Osteoblast (primary cell): Measurements from ENCODE around the gene PCDH15. TPM values are rescaled to one million over a fixed set of nuclear protein-coding genes. Genes with fewer than 3 reads are reported as not detected.

ENCODE experiments used
- DNase-seq: peaks from one replicate; pipeline ENCODE4 v3.0.0; 2011; ENCODE audit warnings: low spot score, mixed read lengths; ENCODE audit not compliant: insufficient read length; ENCODE audit errors: missing footprints
- H2AFZ ChIP-seq: 2 replicates; pipeline ENCODE4 v1.6.0; 2011; ENCODE audit warnings: mild to moderate bottlenecking, low read length
- H3K27ac ChIP-seq: 2 replicates; pipeline ENCODE4 v1.5.1; 2011; ENCODE audit warnings: mild to moderate bottlenecking, low read depth, low read length, moderate library complexity
- H3K27me3 ChIP-seq: 2 replicates; pipeline ENCODE4 v1.6.0; 2012; ENCODE audit warnings: mild to moderate bottlenecking, control low read depth, inconsistent platforms, low read length, moderate library complexity; ENCODE audit not compliant: insufficient read depth
- H3K36me3 ChIP-seq: 2 replicates; pipeline ENCODE4 v1.5.1; 2011; ENCODE audit warnings: mild to moderate bottlenecking, low read length, control low read depth, moderate library complexity; ENCODE audit not compliant: insufficient read depth
- H3K4me1 ChIP-seq: 2 replicates; pipeline ENCODE4 v1.5.1; 2011; ENCODE audit warnings: mild to moderate bottlenecking, low read length, control low read depth, moderate library complexity; ENCODE audit not compliant: insufficient read depth
- H3K4me2 ChIP-seq: 2 replicates; pipeline ENCODE4 v1.6.0; 2011; ENCODE audit warnings: mild to moderate bottlenecking, low read length; ENCODE audit not compliant: insufficient read depth
- H3K4me3 ChIP-seq: fragments of 200-600 bp; sonication (generic); 3 replicates; pipeline ENCODE4 v1.5.1; 2012; ENCODE audit warnings: mild to moderate bottlenecking, low read length, inconsistent platforms; ENCODE audit not compliant: insufficient read depth
- H3K79me2 ChIP-seq: 2 replicates; pipeline ENCODE4 v1.6.0; 2012; ENCODE audit warnings: mild to moderate bottlenecking, low read length, control low read depth, inconsistent platforms; ENCODE audit not compliant: insufficient read depth
- H3K9me3 ChIP-seq: 2 replicates; pipeline ENCODE4 v1.5.1; 2011; ENCODE audit warnings: low read depth, low read length, control low read depth
- H4K20me1 ChIP-seq: 2 replicates; pipeline ENCODE4 v1.6.0; 2012; ENCODE audit warnings: mild to moderate bottlenecking, low read length, control low read depth; ENCODE audit not compliant: insufficient read depth
- total RNA-seq: library from RNA; depleted of rRNA; stranded (reverse); fragments of >200 nt; gene quantifications from 2 replicates; pipeline ENCODE4 v1.2.3, GENCODE V29; 2012
- TF ChIP-seq, protein P1 (sequence below): IDR thresholded peaks from 2 replicates; pipeline ENCODE4 v1.5.1; 2011; ENCODE audit warnings: mild to moderate bottlenecking, low read depth, low read length, moderate library complexity; ENCODE audit errors: extremely low read depth

The PCDH15 gene
- total RNA-seq, 1 donor: not detected

DNA sequence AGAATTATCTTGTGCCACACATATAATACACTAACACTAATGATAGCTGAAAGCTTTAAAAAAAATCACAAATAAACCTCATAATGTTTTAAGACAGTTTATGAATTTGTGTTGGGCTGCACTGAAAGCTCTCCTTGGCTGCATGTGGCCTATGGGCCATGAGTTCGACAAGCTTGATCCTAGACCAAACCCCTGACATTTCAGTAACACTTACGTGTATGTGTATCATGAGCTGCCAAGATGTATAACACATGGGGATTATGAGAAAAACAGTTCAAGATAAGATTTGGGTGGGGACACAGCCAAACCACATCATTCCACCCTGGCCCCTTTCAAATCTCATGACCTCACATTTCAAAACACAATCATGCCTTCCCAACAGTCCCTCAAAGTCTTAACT lies 823.8 kb downstream of the PCDH15 start:
- H3K27ac ChIP-seq: no peak overlapping the region
- no peak for DNase-seq
- H3K79me2 ChIP-seq: no peaks in the 10 kb centered on the region
- H3K27me3 ChIP-seq: no peaks in the 10 kb centered on the region
- H3K9me3 ChIP-seq: no peaks in the 10 kb centered on the region
- no peaks in the 10 kb centered on the region for H4K20me1 ChIP-seq
- H3K4me3 ChIP-seq: no peak overlapping the region
- no peaks in the 10 kb centered on the region for H3K4me1 ChIP-seq
- H3K36me3 ChIP-seq: no peaks in the 10 kb centered on the region
- no peak overlapping the region for H3K4me2 ChIP-seq
- TF ChIP-seq, protein P1, sequence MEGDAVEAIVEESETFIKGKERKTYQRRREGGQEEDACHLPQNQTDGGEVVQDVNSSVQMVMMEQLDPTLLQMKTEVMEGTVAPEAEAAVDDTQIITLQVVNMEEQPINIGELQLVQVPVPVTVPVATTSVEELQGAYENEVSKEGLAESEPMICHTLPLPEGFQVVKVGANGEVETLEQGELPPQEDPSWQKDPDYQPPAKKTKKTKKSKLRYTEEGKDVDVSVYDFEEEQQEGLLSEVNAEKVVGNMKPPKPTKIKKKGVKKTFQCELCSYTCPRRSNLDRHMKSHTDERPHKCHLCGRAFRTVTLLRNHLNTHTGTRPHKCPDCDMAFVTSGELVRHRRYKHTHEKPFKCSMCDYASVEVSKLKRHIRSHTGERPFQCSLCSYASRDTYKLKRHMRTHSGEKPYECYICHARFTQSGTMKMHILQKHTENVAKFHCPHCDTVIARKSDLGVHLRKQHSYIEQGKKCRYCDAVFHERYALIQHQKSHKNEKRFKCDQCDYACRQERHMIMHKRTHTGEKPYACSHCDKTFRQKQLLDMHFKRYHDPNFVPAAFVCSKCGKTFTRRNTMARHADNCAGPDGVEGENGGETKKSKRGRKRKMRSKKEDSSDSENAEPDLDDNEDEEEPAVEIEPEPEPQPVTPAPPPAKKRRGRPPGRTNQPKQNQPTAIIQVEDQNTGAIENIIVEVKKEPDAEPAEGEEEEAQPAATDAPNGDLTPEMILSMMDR: no peak
- no peak overlapping the region for H2AFZ ChIP-seq

DNA sequence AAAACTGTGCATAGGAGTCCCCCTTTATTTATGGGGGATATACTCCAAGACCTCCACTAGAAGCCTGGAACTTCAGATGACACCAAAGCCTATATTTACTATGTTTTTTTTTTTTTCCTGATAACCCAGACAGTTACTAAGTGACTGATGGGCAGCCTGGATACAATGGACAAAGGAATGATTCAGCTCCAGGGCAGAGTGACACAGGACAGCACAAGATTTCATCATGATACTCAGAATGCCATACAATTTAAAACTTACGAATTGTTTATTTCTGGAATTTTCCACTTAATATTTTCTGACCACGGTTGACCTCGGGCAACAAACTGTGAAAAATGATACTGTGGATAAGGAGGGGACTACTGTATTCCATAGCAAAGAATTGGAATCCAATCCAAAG lies 843.6 kb downstream of the PCDH15 start:
- TF ChIP-seq, protein P1: no peak
- no peak overlapping the region for H2AFZ ChIP-seq
- H3K4me2 ChIP-seq: no peak overlapping the region
- H3K27ac ChIP-seq: no peak overlapping the region
- H3K36me3 ChIP-seq: no peaks in the 10 kb centered on the region
- no peaks in the 10 kb centered on the region for H4K20me1 ChIP-seq
- H3K27me3 ChIP-seq: no peaks in the 10 kb centered on the region
- H3K79me2 ChIP-seq: no peaks in the 10 kb centered on the region
- no peak overlapping the region for H3K4me3 ChIP-seq
- DNase-seq: no peak
- no peaks in the 10 kb centered on the region for H3K9me3 ChIP-seq
- H3K4me1 ChIP-seq: no peaks in the 10 kb centered on the region

DNA sequence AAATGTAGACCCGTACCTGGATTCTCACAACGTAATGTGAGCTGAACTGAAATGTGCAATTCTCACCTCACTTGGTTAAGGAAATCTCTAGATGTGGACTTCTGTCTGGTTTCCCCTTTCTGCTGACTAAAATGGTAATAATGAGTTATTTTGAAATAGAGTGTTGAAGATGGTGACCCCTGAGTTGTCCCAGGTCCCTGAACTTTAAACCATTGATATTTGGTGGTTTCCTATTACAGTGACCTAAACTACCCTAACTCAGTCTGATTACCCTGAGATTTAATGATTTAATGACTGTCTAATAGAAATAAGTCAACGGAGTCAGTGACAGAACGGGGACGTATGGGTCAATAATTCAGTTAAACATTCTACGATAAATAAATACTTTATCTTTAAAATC lies 845.9 kb downstream of the PCDH15 start:
- no peaks in the 10 kb centered on the region for H3K4me1 ChIP-seq
- no peaks in the 10 kb centered on the region for H3K27me3 ChIP-seq
- no peak overlapping the region for H3K4me3 ChIP-seq
- no peak for DNase-seq
- TF ChIP-seq, protein P1: no peak
- no peak overlapping the region for H3K27ac ChIP-seq
- no peaks in the 10 kb centered on the region for H3K79me2 ChIP-seq
- H3K36me3 ChIP-seq: no peaks in the 10 kb centered on the region
- no peak overlapping the region for H2AFZ ChIP-seq
- no peak overlapping the region for H3K4me2 ChIP-seq
- H3K9me3 ChIP-seq: no peaks in the 10 kb centered on the region
- no peaks in the 10 kb centered on the region for H4K20me1 ChIP-seq

DNA sequence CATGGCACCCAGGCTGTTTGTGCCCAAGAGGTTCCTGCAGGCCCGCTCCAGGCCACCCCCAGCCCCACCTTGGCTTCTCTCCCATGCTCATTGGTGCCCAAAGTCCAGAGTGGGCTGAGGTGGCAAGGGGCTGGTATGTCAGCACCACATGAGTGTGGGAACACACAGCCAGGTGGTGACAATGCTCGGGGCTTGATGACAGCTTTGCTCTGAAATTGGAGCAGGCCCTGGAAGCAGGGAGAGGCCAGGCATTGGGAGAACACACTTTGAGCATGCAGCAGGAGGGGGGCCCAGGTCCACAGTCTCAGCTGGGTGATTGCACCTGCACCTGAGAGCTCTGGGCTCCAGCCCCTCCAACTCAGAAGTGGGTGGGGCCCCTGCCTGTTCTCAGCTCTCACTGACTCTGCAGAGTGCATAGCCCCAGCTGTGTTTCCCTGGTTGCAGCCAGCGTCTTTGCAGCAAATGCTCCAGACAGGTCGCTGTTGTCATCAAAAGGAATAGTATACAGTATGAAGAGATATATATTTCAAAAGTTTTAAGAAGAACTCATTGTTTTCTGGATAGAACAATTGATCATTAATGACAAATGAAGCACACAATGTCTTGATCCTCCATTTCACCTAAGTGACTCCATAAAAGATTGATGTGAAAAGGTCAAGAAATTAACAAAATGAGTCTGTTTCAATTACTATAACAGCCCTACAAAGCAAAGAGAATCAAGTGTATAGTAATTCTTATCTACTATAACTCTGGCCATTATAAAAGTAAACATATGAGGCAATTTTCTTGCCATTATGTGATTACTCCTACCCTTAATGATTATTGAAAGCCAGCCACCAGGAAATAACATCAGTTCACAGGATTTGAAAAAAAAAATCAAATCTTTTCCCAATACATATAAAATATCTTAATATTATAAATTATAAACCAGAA lies 848.1 kb downstream of the PCDH15 start:
- H3K27me3 ChIP-seq: no peaks in the 10 kb centered on the region
- no peak overlapping the region for H3K4me2 ChIP-seq
- TF ChIP-seq, protein P1: no peak
- no peaks in the 10 kb centered on the region for H3K4me1 ChIP-seq
- H3K79me2 ChIP-seq: no peaks in the 10 kb centered on the region
- no peaks in the 10 kb centered on the region for H3K36me3 ChIP-seq
- DNase-seq: no peak
- no peak overlapping the region for H2AFZ ChIP-seq
- H3K4me3 ChIP-seq: no peak overlapping the region
- H3K9me3 ChIP-seq: peaks cover 4% of the 10 kb centered on the region
- no peaks in the 10 kb centered on the region for H4K20me1 ChIP-seq
- no peak overlapping the region for H3K27ac ChIP-seq
